Heart left ventricle (tissue), 16 donors: ENCODE measurements around the gene PER1. TPM values are rescaled to one million over a fixed set of nuclear protein-coding genes. Genes with fewer than 3 reads are reported as not detected.

Experiments used
- ATAC-seq, 4 donors: fragments of 200-7000 bp; cut with Tn5 transposase; one replicate each; pipeline ENCODE4 v1.9.1; 2020 to 2022; ENCODE audit warnings: moderate library complexity in 4 of 4, mild to moderate bottlenecking in 3 of 4, moderate number of reproducible peaks in 1 of 4
- DNase-seq, 5 donors: peaks; one replicate each; pipeline ENCODE4 v3.0.0-alpha.2; 2020
- H3K27ac ChIP-seq, 12 donors: fragments of 200-600 bp; sonication (generic) in 4 of 12; one replicate each; pipeline versions ENCODE4 v1.5.0 to v1.8.0; 2016 to 2022; ENCODE audit warnings: mild to moderate bottlenecking in 2 of 12
- H3K27me3 ChIP-seq, 9 donors: fragments of 200-600 bp; sonication (generic) in 2 of 9; one replicate each; pipeline versions ENCODE4 v1.5.1 to v1.8.0; 2016 to 2022; ENCODE audit warnings: mild to moderate bottlenecking in 3 of 9
- H3K36me3 ChIP-seq, 9 donors: fragments of 200-600 bp; sonication (generic) in 2 of 9; one replicate each; pipeline versions ENCODE4 v1.5.0 to v1.8.0; 2018 to 2022; ENCODE audit warnings: mild to moderate bottlenecking in 2 of 9
- H3K4me1 ChIP-seq, 12 donors: fragments of 200-600 bp; sonication (generic) in 4 of 12; one replicate each; pipeline versions ENCODE4 v1.5.0 to v1.8.0; 2016 to 2022; ENCODE audit warnings: mild to moderate bottlenecking in 3 of 12
- H3K4me3 ChIP-seq, 12 donors: fragments of 200-600 bp; sonication (generic) in 4 of 12; one replicate each; pipeline versions ENCODE4 v1.5.0 to v1.8.0; 2017 to 2022; ENCODE audit warnings: mild to moderate bottlenecking in 9 of 12, moderate library complexity in 4 of 12
- H3K9me3 ChIP-seq, 12 donors: fragments of 200-600 bp; sonication (generic) in 4 of 12; one replicate each; pipeline versions ENCODE4 v1.5.0 to v1.8.0; 2016 to 2022; ENCODE audit warnings: mild to moderate bottlenecking in 1 of 12
- POLR2A ChIP-seq, 2 donors: fragments of 450-650 bp; IDR thresholded peaks; one replicate each; pipeline ENCODE4 v1.6.1; 2017; ENCODE audit warnings: antibody characterized with exemption in 2 of 2, mild to moderate bottlenecking in 2 of 2, moderate library complexity in 2 of 2
- WGBS, 4 donors: extraction: QIAGEN DNeasy Blood & Tissue Kit in 2 of 4; methylation state at CpG; one replicate each; pipeline versions ENCODE4 v1.1.5 to v1.1.7; 2013 to 2018; 5-methylcytosine and 5-hydroxymethylcytosine counted together
- intact Hi-C, 10 donors: fragments of 100-400 bp; cut with DNase I; formaldehyde crosslinking; loops; one replicate each; pipeline versions ENCODE4 v1.11.1 to v1.14.2; 2022
- polyA plus RNA-seq, 2 donors: library from polyadenylated mRNA; stranded (reverse); fragments of 200-250 nt; gene quantifications; one replicate each; pipeline ENCODE4 v1.2.3, GENCODE V29; 2013
- total RNA-seq, 9 donors: library from RNA; depleted of rRNA in 2 of 9; stranded (reverse); fragments of >200 nt in 2 of 9; fragmentation: NEBNext Ultra II Directional in 3 of 9; extraction: Animal tissue kit (Norgen Biotek cat#: 25700) in 3 of 9; gene quantifications; one replicate each; pipeline versions ENCODE4 v1.1.0 to v1.2.4, GENCODE V29; 2016 to 2023
- TF ChIP-seq, protein P1 (sequence below), 12 donors: fragments of 200-600 bp; sonication (generic) in 4 of 12; IDR thresholded peaks; one replicate each; pipeline versions ENCODE4 v1.5.0 to v1.8.0; 2018 to 2022; ENCODE audit warnings: antibody characterized with exemption in 12 of 12, mild to moderate bottlenecking in 5 of 12
- donor health status: ischemic (EF 13 %, LVEDD 7.1; RV severe dilation, severe dysfunction).
- donor health status: healthy with polysubstance abuse.
- donor health status: DM: no; HTN: yes; CAD: no.
- donor health status: DM: no; HTN: no; CAD: no.
- donor health status: ischemic (EF 25% LVEDD 6.9; RV normal size, moderate dysfunction).
- donor health status: ischemic (EF 25% LVEDD 5.7; RV mildly dilated, moderate dysfunction).
- donor health status: healthy.
- donor health status: DM: yes; HTN: yes; CAD: no.
- donor health status: ischemic (EF 35%, LVEDD 5.7; RV mildly dilated, moderate dysfunction).
- donor health status: nonischemic (EF 11% LVEDD 7.7; RV severe dilation, severe dysfunction).
- donor health status: DM: yes; HTN: yes; CAD: no.
- donor health status: PGD.
- donor health status: ischemic (EF 29% LVEDD 5.4; RV normal size, mild dysfunction).
- donor health status: nonischemic (EF 23%, LVEDD 6.1; RV moderate dilation, normal function).

PER1 gene
- total and polyA plus RNA-seq, 11 donors, result 40.2 to 164 (median 92.1) TPM

- ATAC-seq (no peak), DNase-seq (no peak)
- no peak for TF ChIP-seq POLR2A (IDR thresholded peaks at IDR 0.05)
- TF ChIP-seq, protein P1, sequence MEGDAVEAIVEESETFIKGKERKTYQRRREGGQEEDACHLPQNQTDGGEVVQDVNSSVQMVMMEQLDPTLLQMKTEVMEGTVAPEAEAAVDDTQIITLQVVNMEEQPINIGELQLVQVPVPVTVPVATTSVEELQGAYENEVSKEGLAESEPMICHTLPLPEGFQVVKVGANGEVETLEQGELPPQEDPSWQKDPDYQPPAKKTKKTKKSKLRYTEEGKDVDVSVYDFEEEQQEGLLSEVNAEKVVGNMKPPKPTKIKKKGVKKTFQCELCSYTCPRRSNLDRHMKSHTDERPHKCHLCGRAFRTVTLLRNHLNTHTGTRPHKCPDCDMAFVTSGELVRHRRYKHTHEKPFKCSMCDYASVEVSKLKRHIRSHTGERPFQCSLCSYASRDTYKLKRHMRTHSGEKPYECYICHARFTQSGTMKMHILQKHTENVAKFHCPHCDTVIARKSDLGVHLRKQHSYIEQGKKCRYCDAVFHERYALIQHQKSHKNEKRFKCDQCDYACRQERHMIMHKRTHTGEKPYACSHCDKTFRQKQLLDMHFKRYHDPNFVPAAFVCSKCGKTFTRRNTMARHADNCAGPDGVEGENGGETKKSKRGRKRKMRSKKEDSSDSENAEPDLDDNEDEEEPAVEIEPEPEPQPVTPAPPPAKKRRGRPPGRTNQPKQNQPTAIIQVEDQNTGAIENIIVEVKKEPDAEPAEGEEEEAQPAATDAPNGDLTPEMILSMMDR (IDR thresholded peaks at IDR 0.05), result no peak
- no peaks in the 10 kb centered on the region for H3K27me3 ChIP-seq
- H3K9me3 ChIP-seq, result no peaks in the 10 kb centered on the region
- peak overlapping the region in 8 of 12 donors; percentile 2 to 48 (median 33) for H3K4me3 ChIP-seq
- 30 to 46% (median 36%) methylated on average over 21 of the region's 21 CpGs for WGBS, 4 donors
- H3K4me1 ChIP-seq, result peaks cover 0 to 42% (median 15%) of the 10 kb centered on the region in 12 donors
- H3K27ac ChIP-seq, result peak overlapping the region in 10 of 12 donors; percentile 58 to 89 (median 84)
- H3K36me3 ChIP-seq, result peaks cover 8 to 38% (median 35%) of the 10 kb centered on the region in 9 donors
- intact Hi-C loops, result loop anchor here in 7 of 10 donors (1.0 to 10.0 kb wide), 8 partner anchors 15 to 301 kb away; partner anchors contain the start of genes PER1 (in 1 of the 7) and VAMP2 (in 1 of the 7)
Observed at GRCh38 chr17:8137645-8138373, 14.4 kb downstream of the PER1 start.

DNA sequence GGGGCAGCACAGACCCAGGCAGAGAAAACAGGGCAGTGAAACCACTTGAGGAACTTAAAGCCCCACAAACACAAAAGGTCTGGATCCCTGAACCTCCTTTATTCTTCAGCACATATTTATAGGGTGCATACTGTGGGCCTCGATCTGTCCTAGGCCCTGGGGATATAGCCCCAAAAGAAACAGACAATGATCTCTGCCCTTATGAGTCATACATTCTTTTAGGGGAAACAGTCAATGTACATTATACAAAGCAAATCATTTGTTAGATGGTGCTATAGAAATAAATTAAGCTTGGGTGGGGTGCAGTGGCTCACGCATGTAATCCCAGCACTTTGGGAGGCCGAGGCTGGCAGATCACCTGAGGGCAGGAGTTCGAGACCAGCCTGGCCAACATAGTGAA lies 18.3 kb downstream of the PER1 start:
- Histone ChIP-seq H3K36me3 (no peaks in the 10 kb centered on the region), H3K27ac (no peak overlapping the region), H3K4me1 (peaks cover 0 to 11% (median 9%) of the 10 kb centered on the region in 12 donors), H3K27me3 (peaks cover 0 to 15% (median 0%) of the 10 kb centered on the region in 9 donors), H3K9me3 (no peaks in the 10 kb centered on the region), H3K4me3 (no peak overlapping the region)
- TF ChIP-seq, protein P1 (IDR thresholded peaks at IDR 0.05), result no peak
- TF ChIP-seq POLR2A (IDR thresholded peaks at IDR 0.05), result no peak
- no peak for ATAC-seq
- intact Hi-C loops, result loop anchor here in 1 of 10 donors (10.0 kb wide), 1 partner anchor 51 kb away; no protein-coding TSS in a partner anchor
- DNase-seq, result no peak
- WGBS, 4 donors, result 88 to 93% (median 92%) methylated on average over 4 of the region's 4 CpGs

GRCh38 chr17:8133399-8133798 lies 18.8 kb downstream of the PER1 start:
- Histone ChIP-seq H3K27me3 (peaks cover 0 to 19% (median 0%) of the 10 kb centered on the region in 9 donors), H3K9me3 (no peaks in the 10 kb centered on the region), H3K27ac (no peak overlapping the region), H3K4me3 (no peak overlapping the region), H3K36me3 (no peaks in the 10 kb centered on the region), H3K4me1 (peaks cover 0 to 9% (median 7%) of the 10 kb centered on the region in 12 donors)
- TF ChIP-seq, protein P1 (IDR thresholded peaks at IDR 0.05), result no peak
- no peak for TF ChIP-seq POLR2A (IDR thresholded peaks at IDR 0.05)
- ATAC-seq, result no peak
- DNase-seq, result no peak
- intact Hi-C loops, result loop anchor here in 1 of 10 donors (10.0 kb wide), 1 partner anchor 51 kb away; no protein-coding TSS in a partner anchor
- 70 to 80% (median 73%) methylated on average over 12 of the region's 12 CpGs for WGBS, 4 donors

GRCh38 chr17:8131844-8132441 lies 20.3 kb downstream of the PER1 start:
- ATAC-seq (no peak), DNase-seq (no peak)
- H3K9me3 ChIP-seq, result no peaks in the 10 kb centered on the region
- H3K27me3 ChIP-seq, result peaks cover 0 to 32% (median 0%) of the 10 kb centered on the region in 9 donors
- H3K4me1 ChIP-seq, result peaks cover 0 to 7% (median 5%) of the 10 kb centered on the region in 12 donors
- H3K4me3 ChIP-seq, result no peak overlapping the region
- 58 to 73% (median 68%) methylated on average over 3 of the region's 3 CpGs for WGBS, 4 donors
- intact Hi-C loops, result loop anchor here in 1 of 10 donors (10.0 kb wide), 1 partner anchor 53 kb away; no protein-coding TSS in a partner anchor
- no peak overlapping the region for H3K27ac ChIP-seq
- H3K36me3 ChIP-seq, result no peaks in the 10 kb centered on the region
- TF ChIP-seq, protein P1 (IDR thresholded peaks at IDR 0.05), result no peak
- no peak for TF ChIP-seq POLR2A (IDR thresholded peaks at IDR 0.05)
